Tibial artery (tissue), 4 donors: Measurements from ENCODE around the gene LYG2.
"Not testable (repeated sequence)": the region's sequence is repeated elsewhere in the genome, so short reads cannot be mapped to it uniquely, and the experiment has no call there.

Experiments
- DNase-seq, 2 donors: peaks; one replicate each; pipeline ENCODE4 v3.0.0-alpha.2; 2019
- H3K27ac ChIP-seq, 2 donors: fragments of 200-600 bp; sonication (generic) in 1 of 2; 1 replicate in 1 of 2; 2 replicates in 1 of 2; pipeline ENCODE4 v1.5.1; 2018 to 2019; ENCODE audit warnings: mild to moderate bottlenecking in 1 of 2
- H3K27me3 ChIP-seq, 2 donors: fragments of 200-600 bp; sonication (generic) in 1 of 2; one replicate each; pipeline versions ENCODE4 v1.5.1 to v1.6.0; 2016 to 2019
- H3K36me3 ChIP-seq, 3 donors: fragments of 200-600 bp; sonication (generic) in 2 of 3; one replicate each; pipeline ENCODE4 v1.5.1; 2016 to 2019; ENCODE audit warnings: mild to moderate bottlenecking in 2 of 3
- H3K4me1 ChIP-seq, 4 donors: fragments of 200-600 bp; sonication (generic) in 2 of 4; 1 replicate in 3 of 4; 2 replicates in 1 of 4; pipeline ENCODE4 v1.5.1; 2016 to 2019
- H3K4me3 ChIP-seq, 2 donors: fragments of 200-600 bp; sonication (generic) in 1 of 2; 1 replicate in 1 of 2; 2 replicates in 1 of 2; pipeline ENCODE4 v1.5.1; 2018 to 2019; ENCODE audit warnings: mild to moderate bottlenecking in 2 of 2
- H3K9me3 ChIP-seq, 3 donors: fragments of 200-600 bp; sonication (generic) in 1 of 3; one replicate each; pipeline ENCODE4 v1.5.1; 2016 to 2019
- intact Hi-C: fragments of 100-400 bp; cut with DNase I; formaldehyde crosslinking; loops from one replicate; pipeline ENCODE4 v1.15.0; 2023; ENCODE audit warnings: low total_unique reads
- TF ChIP-seq, protein P1 (sequence below), 2 experiments: fragments of 200-600 bp in 1 of 2; fragments of 450-650 bp in 1 of 2; IDR thresholded peaks; one replicate each; pipeline ENCODE4 v1.5.1; 2017 to 2019; ENCODE audit warnings: antibody characterized with exemption in 2 of 2, mild to moderate bottlenecking in 1 of 2, moderate library complexity in 1 of 2

The LYG2 gene

GRCh38 chr2:99255491-99256318, at the start of gene LYG2:
LYG2 (minus strand) TSS chr2:99255666; CDS start chr2:99254260, 1,406 bp downstream.
- Histone ChIP-seq H3K9me3 (peaks cover 0 to 4% (median 0%) of the 10 kb centered on the region in 3 donors), H3K4me3 (no peak within 1 kb of the TSS), H3K4me1 (no peaks in the 10 kb centered on the region), H3K27me3 (no peaks in the 10 kb centered on the region), H3K27ac (no peak within 1 kb of the TSS), H3K36me3 (no peaks in the 10 kb centered on the region)
- DNase-seq: no peak
- intact Hi-C loops: no loop called here
- TF ChIP-seq, protein P1, sequence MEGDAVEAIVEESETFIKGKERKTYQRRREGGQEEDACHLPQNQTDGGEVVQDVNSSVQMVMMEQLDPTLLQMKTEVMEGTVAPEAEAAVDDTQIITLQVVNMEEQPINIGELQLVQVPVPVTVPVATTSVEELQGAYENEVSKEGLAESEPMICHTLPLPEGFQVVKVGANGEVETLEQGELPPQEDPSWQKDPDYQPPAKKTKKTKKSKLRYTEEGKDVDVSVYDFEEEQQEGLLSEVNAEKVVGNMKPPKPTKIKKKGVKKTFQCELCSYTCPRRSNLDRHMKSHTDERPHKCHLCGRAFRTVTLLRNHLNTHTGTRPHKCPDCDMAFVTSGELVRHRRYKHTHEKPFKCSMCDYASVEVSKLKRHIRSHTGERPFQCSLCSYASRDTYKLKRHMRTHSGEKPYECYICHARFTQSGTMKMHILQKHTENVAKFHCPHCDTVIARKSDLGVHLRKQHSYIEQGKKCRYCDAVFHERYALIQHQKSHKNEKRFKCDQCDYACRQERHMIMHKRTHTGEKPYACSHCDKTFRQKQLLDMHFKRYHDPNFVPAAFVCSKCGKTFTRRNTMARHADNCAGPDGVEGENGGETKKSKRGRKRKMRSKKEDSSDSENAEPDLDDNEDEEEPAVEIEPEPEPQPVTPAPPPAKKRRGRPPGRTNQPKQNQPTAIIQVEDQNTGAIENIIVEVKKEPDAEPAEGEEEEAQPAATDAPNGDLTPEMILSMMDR (IDR thresholded peaks at IDR 0.05): no peak

DNA sequence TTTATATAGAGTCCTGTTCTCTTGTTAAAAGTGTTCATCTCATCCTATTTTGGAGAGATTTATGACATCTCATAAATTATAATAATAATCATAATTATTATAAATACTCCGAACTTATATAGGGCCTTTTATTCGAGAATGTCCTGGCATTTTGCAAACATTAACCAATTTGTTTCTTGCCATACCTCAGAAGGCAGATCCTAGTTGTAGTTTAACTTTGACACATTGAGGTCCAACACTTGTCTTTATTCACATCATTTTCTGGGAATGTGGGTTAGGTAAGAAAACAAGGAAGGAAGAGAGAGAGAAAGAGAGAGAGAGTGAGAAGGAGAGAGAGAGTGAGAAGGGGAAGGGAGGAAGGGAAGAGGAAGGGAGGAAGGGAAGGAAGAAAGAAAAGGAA, 45.6 kb upstream of the LYG2 start, which contains the start of gene LYG1:
Gene LYG1, minus strand, starts transcription at position 101 of the 400 bp plus-strand sequence. CDS start 5,527 bp downstream, outside the sequence.
- DNase-seq, H3K27me3 ChIP-seq, H3K9me3 ChIP-seq, H3K4me1 ChIP-seq, H3K4me3 ChIP-seq, H3K27ac ChIP-seq, intact Hi-C loops: not testable (repeated sequence)
- peaks cover 8 to 14% (median 10%) of the 10 kb centered on the region in 3 donors for H3K36me3 ChIP-seq

DNA sequence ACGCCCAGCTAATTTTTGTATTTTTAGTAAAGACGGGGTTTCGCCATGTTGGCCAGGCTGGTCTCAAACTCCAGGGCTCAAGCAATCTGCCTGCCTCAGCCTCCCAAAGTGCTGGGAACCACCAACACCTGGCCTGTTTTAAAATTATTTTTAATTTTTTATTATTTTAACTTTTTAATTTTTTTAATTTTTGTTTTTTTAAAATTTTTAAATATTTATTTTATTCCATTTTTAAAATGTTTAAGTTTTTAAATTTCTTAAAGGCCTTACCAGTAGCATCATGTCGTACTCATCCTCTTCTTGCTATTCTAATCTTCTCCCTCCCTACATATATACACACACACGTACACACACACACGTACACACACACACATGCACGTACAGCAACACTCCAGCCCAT, 44.1 kb upstream of the LYG2 start:
- DNase-seq: no peak
- Histone ChIP-seq H3K4me3 (no peak overlapping the region), H3K36me3 (peaks cover 8 to 10% (median 9%) of the 10 kb centered on the region in 3 donors), H3K27ac (no peak overlapping the region), H3K4me1 (no peaks in the 10 kb centered on the region), H3K27me3 (no peaks in the 10 kb centered on the region), H3K9me3 (no peaks in the 10 kb centered on the region)
- TF ChIP-seq, protein P1 (IDR thresholded peaks at IDR 0.05): no peak
- intact Hi-C loops: no loop called here

DNA sequence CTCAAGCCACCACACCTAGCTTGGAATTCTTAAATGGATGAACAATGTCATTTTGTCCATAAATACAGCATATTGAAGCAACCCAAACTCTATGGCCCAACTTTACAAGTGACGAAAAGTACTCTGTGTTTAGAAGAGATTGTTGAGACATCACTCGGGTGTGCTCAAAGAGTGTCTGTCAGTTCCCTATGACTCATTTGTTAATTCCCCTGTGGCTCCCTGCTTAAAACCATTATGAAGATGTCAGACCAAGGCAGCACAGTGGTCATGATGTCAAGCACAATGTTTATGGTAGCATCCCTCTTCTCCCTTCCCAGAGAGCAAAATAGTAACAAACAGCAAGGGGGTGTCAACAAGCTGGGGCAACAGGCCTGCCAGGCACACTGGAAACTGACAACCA, 42.5 kb upstream of the LYG2 start:
- Histone ChIP-seq H3K4me3 (no peak overlapping the region), H3K36me3 (peaks cover 5 to 9% (median 8%) of the 10 kb centered on the region in 3 donors), H3K27me3 (no peaks in the 10 kb centered on the region), H3K27ac (no peak overlapping the region), H3K9me3 (no peaks in the 10 kb centered on the region), H3K4me1 (no peaks in the 10 kb centered on the region)
- no peak for DNase-seq
- TF ChIP-seq, protein P1 (IDR thresholded peaks at IDR 0.05): no peak
- intact Hi-C loops: no loop called here

GRCh38 chr2:99285526-99285925, 30.1 kb upstream of the LYG2 start:
- Histone ChIP-seq H3K27me3 (no peaks in the 10 kb centered on the region), H3K27ac (no peak overlapping the region), H3K4me1 (no peaks in the 10 kb centered on the region), H3K36me3 (peaks cover 7 to 34% (median 19%) of the 10 kb centered on the region in 3 donors), H3K9me3 (no peaks in the 10 kb centered on the region), H3K4me3 (no peak overlapping the region)
- intact Hi-C loops: no loop called here
- TF ChIP-seq, protein P1 (IDR thresholded peaks at IDR 0.05): no peak
- no peak for DNase-seq

GRCh38 chr2:99279969-99280695, 24.7 kb upstream of the LYG2 start:
- intact Hi-C loops: no loop called here
- TF ChIP-seq, protein P1 (IDR thresholded peaks at IDR 0.05): no peak
- Histone ChIP-seq H3K4me3 (no peak overlapping the region), H3K9me3 (no peaks in the 10 kb centered on the region), H3K36me3 (peaks cover 7 to 22% (median 7%) of the 10 kb centered on the region in 3 donors), H3K4me1 (no peaks in the 10 kb centered on the region), H3K27ac (no peak overlapping the region), H3K27me3 (no peaks in the 10 kb centered on the region)
- DNase-seq: no peak
